ENCODE measurements around the gene KRTAP5-6.

KRTAP5-6 gene

DNA sequence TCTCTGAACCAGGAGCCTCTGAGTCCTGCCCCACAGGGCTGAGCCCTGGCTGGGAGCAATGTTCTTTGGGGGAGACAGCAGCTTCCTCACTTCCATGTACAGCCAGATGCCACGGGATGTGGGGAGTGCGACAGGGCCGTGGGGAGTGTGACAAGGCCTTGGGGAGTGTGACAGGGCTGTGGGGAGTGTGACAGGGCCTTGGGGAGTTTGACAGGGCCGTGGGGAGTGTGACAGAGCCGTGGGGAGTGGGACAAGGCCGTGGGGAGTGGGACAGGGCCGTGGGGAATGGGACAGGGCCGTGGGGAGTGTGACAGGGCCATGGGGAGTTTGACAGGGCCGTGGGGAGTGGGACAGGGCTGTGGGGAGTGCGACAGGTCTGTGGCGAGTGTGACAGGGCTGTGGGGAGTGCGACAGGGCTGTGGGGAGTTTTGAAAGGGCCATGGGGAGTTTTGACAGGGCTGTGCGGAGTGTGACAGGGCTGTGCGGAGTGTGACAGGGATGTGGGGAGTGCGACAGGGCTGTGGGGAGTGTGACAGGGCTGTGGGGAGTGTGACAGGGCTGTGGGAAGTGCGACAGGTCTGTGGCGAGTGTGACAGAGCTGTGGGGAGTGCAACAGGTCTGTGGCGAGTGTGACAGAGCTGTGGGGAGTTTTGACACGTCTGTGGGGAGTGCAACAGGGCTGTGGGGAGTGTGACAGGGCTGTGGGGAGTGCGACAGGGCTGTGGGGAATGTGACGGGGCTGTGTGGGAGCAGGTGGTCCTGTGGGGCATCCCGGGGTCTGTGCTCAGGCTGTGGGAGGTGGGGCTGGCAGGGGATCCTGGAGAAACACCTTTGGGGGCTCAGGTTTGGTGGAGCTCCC lies 6.6 kb upstream of the KRTAP5-6 start:
- Histone ChIP-seq H3K9ac (ENCODE audit: low read length) (no peak overlapping the region), H3K79me1 (ENCODE audit: low read length) (peaks cover 3% of the 10 kb centered on the region), H2AFZ (ENCODE audit: insufficient read depth, low read length, poor library complexity) (no peak overlapping the region), H4K8ac (ENCODE audit: low read depth, low read length) (no peak overlapping the region), H2AK5ac (ENCODE audit: low read length) (no peak overlapping the region), H2BK120ac (ENCODE audit: insufficient read depth, low read length, poor library complexity) (no peak overlapping the region), H3K4ac (ENCODE audit: low read depth, low read length) (no peak overlapping the region), H3K36me3 (ENCODE audit: control insufficient read depth in 1 of 2, insufficient read depth in 2 of 2, low read length in 2 of 2) (no peaks in the 10 kb centered on the region), H3K27ac (ENCODE audit: low read depth, low read length) (no peak overlapping the region), H3K79me2 (ENCODE audit: control insufficient read depth, insufficient read depth, low read length, poor library complexity) (no peaks in the 10 kb centered on the region), H3K4me2 (ENCODE audit: low read length) (no peak overlapping the region), H4K12ac (ENCODE audit: low read depth, low read length) (no peak overlapping the region), H3K14ac (ENCODE audit: low read length) (no peak overlapping the region), H2BK12ac (ENCODE audit: low read length) (no peak overlapping the region), H3K4me3 (ENCODE audit: low read depth, low read length) (peak overlapping the region; percentile 35), H3K18ac (ENCODE audit: low read length) (no peak overlapping the region), H3K4me1 (ENCODE audit: control insufficient read depth in 1 of 2, insufficient read depth in 2 of 2, low read length in 2 of 2) (peaks cover 5 to 6% of the 10 kb centered on the region in 2 experiments), H3K23ac (ENCODE audit: low read length) (no peak overlapping the region), H3K27me3 (ENCODE audit: insufficient read depth, low read length) (no peaks in the 10 kb centered on the region), H3K9me3 (ENCODE audit: insufficient read depth, low read depth, low read length) (no peaks in the 10 kb centered on the region), H2BK5ac (ENCODE audit: low read depth, low read length, poor library complexity) (no peak overlapping the region), H4K91ac (ENCODE audit: low read depth, low read length) (no peak overlapping the region)
- DNase-seq = no peak
- no CpG with 5 or more reads among the region's 22 CpGs for WGBS (ENCODE audit: extremely low coverage, insufficient coverage, insufficient read length)

DNA sequence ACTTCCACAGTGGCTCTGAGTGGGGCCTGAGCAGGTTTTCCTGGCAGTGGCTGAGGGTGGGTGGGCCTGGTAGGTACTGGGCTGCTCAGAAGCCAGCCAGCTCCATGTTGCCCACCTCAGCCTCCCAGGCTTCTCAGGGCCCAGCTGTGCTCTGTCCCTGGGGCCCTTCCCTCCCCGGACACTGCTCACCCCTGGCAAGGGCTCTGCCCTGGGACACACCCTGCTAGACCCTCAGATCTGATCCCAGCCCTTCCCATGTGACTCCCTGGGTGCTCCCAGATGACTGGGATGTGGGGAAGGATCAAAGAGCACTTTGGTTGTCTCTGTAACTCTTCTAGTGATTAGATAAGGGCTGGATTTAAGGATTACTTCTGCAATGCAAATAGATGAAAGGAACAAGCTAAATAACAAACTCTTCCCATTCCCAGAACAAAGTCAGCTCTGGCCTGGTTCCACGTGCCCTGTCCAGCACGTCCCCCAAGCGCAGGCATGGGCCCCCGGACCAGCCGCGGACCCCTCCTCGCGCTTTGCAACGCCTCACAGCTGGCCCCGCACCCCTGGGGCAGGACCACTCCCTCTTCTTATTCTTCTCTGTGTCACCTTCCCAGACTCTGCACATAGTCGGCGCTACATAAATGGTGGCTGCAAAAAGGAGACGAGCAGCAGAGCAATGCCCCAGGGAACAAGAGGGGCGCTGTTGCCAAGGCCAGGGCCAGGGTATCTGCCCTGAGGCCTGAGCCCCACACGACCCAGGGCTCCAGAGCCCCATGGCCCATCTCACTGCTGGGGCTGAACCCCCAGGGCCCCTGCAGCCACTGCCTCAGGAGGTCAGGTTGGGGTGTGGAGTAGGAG lies 5.7 kb upstream of the KRTAP5-6 start:
- H3K79me1 ChIP-seq (ENCODE audit: low read length) = peaks cover 3% of the 10 kb centered on the region
- no peak overlapping the region for H4K8ac ChIP-seq (ENCODE audit: low read depth, low read length)
- H3K4me2 ChIP-seq (ENCODE audit: low read length) = no peak overlapping the region
- H2AFZ ChIP-seq (ENCODE audit: insufficient read depth, low read length, poor library complexity) = no peak overlapping the region
- H4K12ac ChIP-seq (ENCODE audit: low read depth, low read length) = no peak overlapping the region
- H2BK12ac ChIP-seq (ENCODE audit: low read length) = no peak overlapping the region
- WGBS (ENCODE audit: extremely low coverage, insufficient coverage, insufficient read length) = no CpG with 5 or more reads among the region's 16 CpGs
- peaks cover 2% of the 10 kb centered on the region for H3K9me3 ChIP-seq (ENCODE audit: insufficient read depth, low read depth, low read length)
- no peak overlapping the region for H3K23ac ChIP-seq (ENCODE audit: low read length)
- no peak overlapping the region for H3K27ac ChIP-seq (ENCODE audit: low read depth, low read length)
- no peak overlapping the region for H2AK5ac ChIP-seq (ENCODE audit: low read length)
- no peak for DNase-seq
- no peak overlapping the region for H4K91ac ChIP-seq (ENCODE audit: low read depth, low read length)
- no peak overlapping the region for H2BK5ac ChIP-seq (ENCODE audit: low read depth, low read length, poor library complexity)
- no peaks in the 10 kb centered on the region for H3K36me3 ChIP-seq (ENCODE audit: control insufficient read depth in 1 of 2, insufficient read depth in 2 of 2, low read length in 2 of 2)
- no peak overlapping the region for H3K4ac ChIP-seq (ENCODE audit: low read depth, low read length)
- no peak overlapping the region for H3K9ac ChIP-seq (ENCODE audit: low read length)
- H3K4me3 ChIP-seq (ENCODE audit: low read depth, low read length) = no peak overlapping the region
- peaks cover 5 to 6% of the 10 kb centered on the region in 2 experiments for H3K4me1 ChIP-seq (ENCODE audit: control insufficient read depth in 1 of 2, insufficient read depth in 2 of 2, low read length in 2 of 2)
- no peaks in the 10 kb centered on the region for H3K27me3 ChIP-seq (ENCODE audit: insufficient read depth, low read length)
- no peaks in the 10 kb centered on the region for H3K79me2 ChIP-seq (ENCODE audit: control insufficient read depth, insufficient read depth, low read length, poor library complexity)
- no peak overlapping the region for H2BK120ac ChIP-seq (ENCODE audit: insufficient read depth, low read length, poor library complexity)
- H3K18ac ChIP-seq (ENCODE audit: low read length) = no peak overlapping the region
- no peak overlapping the region for H3K14ac ChIP-seq (ENCODE audit: low read length)

DNA sequence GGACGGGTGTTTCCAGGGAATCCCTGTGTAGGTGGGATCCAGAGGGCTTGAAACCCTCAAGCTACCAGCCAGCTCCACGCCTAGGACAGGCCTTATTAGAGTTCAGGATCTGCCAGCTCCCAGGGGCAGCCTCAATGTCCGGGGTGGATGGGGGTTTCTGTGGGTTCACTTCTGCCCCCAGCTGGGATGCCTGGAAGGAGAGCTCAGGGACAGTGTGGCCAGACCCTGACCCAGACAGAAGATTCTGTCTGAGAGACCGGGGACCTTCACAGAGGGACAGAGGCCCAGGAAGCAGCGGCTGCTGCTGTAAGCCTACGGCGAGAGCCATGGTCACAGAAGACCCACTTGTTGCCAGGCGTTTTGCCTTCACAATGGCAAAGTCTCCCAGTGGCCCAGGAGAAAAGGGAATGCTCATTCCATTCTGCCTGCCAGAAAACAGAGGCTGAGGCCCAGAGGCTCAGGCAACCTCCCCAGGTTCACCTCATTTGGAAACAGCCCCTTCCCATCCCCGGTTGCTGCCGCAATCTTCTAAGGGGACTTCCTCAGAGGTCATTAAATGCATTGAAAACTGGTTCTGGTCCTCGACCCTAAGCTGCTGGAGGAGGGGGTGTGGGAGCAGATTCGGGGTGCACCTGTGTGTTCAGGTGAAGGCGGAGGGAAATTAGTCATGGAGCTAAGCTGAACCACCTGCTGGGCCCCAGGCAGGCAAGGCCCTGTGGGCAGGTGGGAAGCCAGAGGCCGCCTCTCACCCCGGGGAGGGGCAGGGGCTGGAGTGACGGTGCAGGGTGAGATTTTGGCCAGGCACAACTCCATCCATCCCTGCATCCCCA lies 4.9 kb upstream of the KRTAP5-6 start:
- H3K23ac ChIP-seq (ENCODE audit: low read length) = no peak overlapping the region
- H3K79me1 ChIP-seq (ENCODE audit: low read length) = peaks cover 3% of the 10 kb centered on the region
- DNase-seq = no peak
- H3K18ac ChIP-seq (ENCODE audit: low read length) = no peak overlapping the region
- no peak overlapping the region for H4K91ac ChIP-seq (ENCODE audit: low read depth, low read length)
- H2BK120ac ChIP-seq (ENCODE audit: insufficient read depth, low read length, poor library complexity) = no peak overlapping the region
- H2BK12ac ChIP-seq (ENCODE audit: low read length) = no peak overlapping the region
- no peak overlapping the region for H3K27ac ChIP-seq (ENCODE audit: low read depth, low read length)
- no peak overlapping the region for H3K14ac ChIP-seq (ENCODE audit: low read length)
- H3K4me2 ChIP-seq (ENCODE audit: low read length) = no peak overlapping the region
- no peak overlapping the region for H3K4me3 ChIP-seq (ENCODE audit: low read depth, low read length)
- H4K8ac ChIP-seq (ENCODE audit: low read depth, low read length) = no peak overlapping the region
- no peaks in the 10 kb centered on the region for H3K27me3 ChIP-seq (ENCODE audit: insufficient read depth, low read length)
- H2BK5ac ChIP-seq (ENCODE audit: low read depth, low read length, poor library complexity) = no peak overlapping the region
- H3K36me3 ChIP-seq (ENCODE audit: control insufficient read depth in 1 of 2, insufficient read depth in 2 of 2, low read length in 2 of 2) = no peaks in the 10 kb centered on the region
- H2AFZ ChIP-seq (ENCODE audit: insufficient read depth, low read length, poor library complexity) = no peak overlapping the region
- peaks cover 5 to 6% of the 10 kb centered on the region in 2 experiments for H3K4me1 ChIP-seq (ENCODE audit: control insufficient read depth in 1 of 2, insufficient read depth in 2 of 2, low read length in 2 of 2)
- H3K79me2 ChIP-seq (ENCODE audit: control insufficient read depth, insufficient read depth, low read length, poor library complexity) = no peaks in the 10 kb centered on the region
- no peak overlapping the region for H2AK5ac ChIP-seq (ENCODE audit: low read length)
- WGBS (ENCODE audit: extremely low coverage, insufficient coverage, insufficient read length) = no CpG with 5 or more reads among the region's 16 CpGs
- H3K9me3 ChIP-seq (ENCODE audit: insufficient read depth, low read depth, low read length) = peaks cover 2% of the 10 kb centered on the region
- no peak overlapping the region for H4K12ac ChIP-seq (ENCODE audit: low read depth, low read length)
- no peak overlapping the region for H3K4ac ChIP-seq (ENCODE audit: low read depth, low read length)
- H3K9ac ChIP-seq (ENCODE audit: low read length) = no peak overlapping the region

DNA sequence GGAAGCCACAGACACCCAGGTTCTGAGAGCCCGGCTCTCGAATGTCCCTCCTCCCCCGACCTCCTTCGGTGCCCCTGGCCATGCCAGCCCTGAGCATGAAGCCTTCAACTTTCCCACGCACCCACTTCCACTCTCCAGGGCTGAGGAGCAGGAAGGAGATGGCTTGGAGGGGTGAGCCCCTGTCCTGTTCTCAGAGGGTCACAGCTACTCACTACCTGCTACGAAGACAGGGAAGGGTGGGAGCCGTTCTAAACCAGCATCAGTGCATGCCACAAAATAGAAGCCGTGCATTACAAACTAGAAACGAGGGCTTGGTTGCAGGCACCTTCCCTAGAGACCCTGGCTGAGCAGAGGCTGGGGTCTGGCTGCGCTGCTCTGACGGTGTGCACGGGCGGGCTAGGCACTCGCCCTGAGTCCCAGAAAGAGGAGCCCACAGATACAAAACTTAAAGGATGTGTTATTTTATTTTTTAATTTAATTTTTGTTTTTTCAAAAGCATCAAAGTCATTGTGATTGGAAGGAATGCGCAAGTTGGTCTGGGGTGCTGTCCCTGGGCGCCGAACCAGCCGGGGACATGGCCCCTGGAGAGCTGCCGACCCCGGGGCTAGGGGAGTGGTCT lies 4.2 kb upstream of the KRTAP5-6 start:
- no peak overlapping the region for H4K8ac ChIP-seq (ENCODE audit: low read depth, low read length)
- H3K14ac ChIP-seq (ENCODE audit: low read length) = no peak overlapping the region
- WGBS (ENCODE audit: extremely low coverage, insufficient coverage, insufficient read length) = no CpG with 5 or more reads among the region's 20 CpGs

More for the DNA sequence above, 4.2 kb upstream of the KRTAP5-6 start:
- no peak overlapping the region for H3K4me3 ChIP-seq (ENCODE audit: low read depth, low read length)
- DNase-seq = no peak
- no peak overlapping the region for H3K23ac ChIP-seq (ENCODE audit: low read length)
- no peak overlapping the region for H3K27ac ChIP-seq (ENCODE audit: low read depth, low read length)
- no peak overlapping the region for H3K18ac ChIP-seq (ENCODE audit: low read length)
- H4K12ac ChIP-seq (ENCODE audit: low read depth, low read length) = no peak overlapping the region
- no peak overlapping the region for H2AFZ ChIP-seq (ENCODE audit: insufficient read depth, low read length, poor library complexity)
- H3K9ac ChIP-seq (ENCODE audit: low read length) = no peak overlapping the region
- no peaks in the 10 kb centered on the region for H3K79me2 ChIP-seq (ENCODE audit: control insufficient read depth, insufficient read depth, low read length, poor library complexity)
- no peak overlapping the region for H2BK5ac ChIP-seq (ENCODE audit: low read depth, low read length, poor library complexity)
- H3K9me3 ChIP-seq (ENCODE audit: insufficient read depth, low read depth, low read length) = peaks cover 2% of the 10 kb centered on the region
- peaks cover 3% of the 10 kb centered on the region for H3K79me1 ChIP-seq (ENCODE audit: low read length)
- H4K91ac ChIP-seq (ENCODE audit: low read depth, low read length) = no peak overlapping the region
- no peak overlapping the region for H3K4me2 ChIP-seq (ENCODE audit: low read length)
- no peak overlapping the region for H2BK120ac ChIP-seq (ENCODE audit: insufficient read depth, low read length, poor library complexity)
- H3K4ac ChIP-seq (ENCODE audit: low read depth, low read length) = no peak overlapping the region
- H3K4me1 ChIP-seq (ENCODE audit: control insufficient read depth in 1 of 2, insufficient read depth in 2 of 2, low read length in 2 of 2) = peaks cover 5 to 6% of the 10 kb centered on the region in 2 experiments
- no peak overlapping the region for H2BK12ac ChIP-seq (ENCODE audit: low read length)
- H3K36me3 ChIP-seq (ENCODE audit: control insufficient read depth in 1 of 2, insufficient read depth in 2 of 2, low read length in 2 of 2) = no peaks in the 10 kb centered on the region
- no peaks in the 10 kb centered on the region for H3K27me3 ChIP-seq (ENCODE audit: insufficient read depth, low read length)
- no peak overlapping the region for H2AK5ac ChIP-seq (ENCODE audit: low read length)
